Measurements from ENCODE around the gene TCERG1L. TPM values are rescaled to one million over a fixed set of nuclear protein-coding genes. Genes with fewer than 3 reads are reported as not detected.

The TCERG1L gene
- total RNA-seq, 1 experiment from 2014 or later = not detected

DNA sequence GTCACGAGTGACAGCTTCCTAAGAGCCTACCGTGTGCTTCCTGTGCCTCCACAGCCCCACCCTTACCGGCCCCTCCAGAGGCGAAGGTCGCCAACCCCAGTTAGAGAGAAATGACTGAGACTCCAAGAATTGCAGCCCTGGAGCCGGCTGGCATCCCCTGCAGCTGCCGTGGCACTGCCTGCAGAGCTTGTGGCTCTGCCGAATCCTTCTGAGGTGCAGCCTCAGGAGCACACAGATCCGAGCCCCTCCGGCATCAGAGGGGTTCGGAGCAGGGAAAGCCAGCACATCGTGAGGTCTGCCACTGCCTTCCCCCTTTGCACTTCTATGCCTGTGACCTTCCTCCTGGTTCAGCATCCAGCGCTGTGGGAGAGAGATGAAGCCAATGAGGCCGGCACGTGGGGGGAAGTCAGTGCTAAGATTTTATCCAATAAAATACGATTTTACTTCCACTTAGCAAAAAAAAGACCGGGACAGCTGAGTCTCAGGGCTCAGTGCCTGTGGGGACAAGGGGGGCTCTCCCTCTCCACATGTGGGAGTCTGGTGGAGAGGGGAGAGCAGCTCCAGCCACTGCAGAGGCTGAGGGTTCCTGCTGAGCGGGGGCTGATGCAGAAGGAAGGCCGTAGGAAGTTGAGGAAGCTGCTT, 80.1 kb downstream of the TCERG1L start:
- CTCF ChIA-PET = no interaction called here
- Mint-ChIP-seq H3K27me3 (ENCODE audit: unreplicated experiment) (no peaks in the 10 kb centered on the region), H3K9me3 (ENCODE audit: low read depth, unreplicated experiment) (peaks cover 3% of the 10 kb centered on the region), H3K27ac (ENCODE audit: unreplicated experiment) (no peak overlapping the region), H3K4me3 (ENCODE audit: low read depth, unreplicated experiment) (no peak overlapping the region), H3K4me1 (ENCODE audit: low read depth, unreplicated experiment) (no peaks in the 10 kb centered on the region), H3K36me3 (ENCODE audit: insufficient read depth, unreplicated experiment) (no peaks in the 10 kb centered on the region)
- TF ChIP-seq, protein P1, sequence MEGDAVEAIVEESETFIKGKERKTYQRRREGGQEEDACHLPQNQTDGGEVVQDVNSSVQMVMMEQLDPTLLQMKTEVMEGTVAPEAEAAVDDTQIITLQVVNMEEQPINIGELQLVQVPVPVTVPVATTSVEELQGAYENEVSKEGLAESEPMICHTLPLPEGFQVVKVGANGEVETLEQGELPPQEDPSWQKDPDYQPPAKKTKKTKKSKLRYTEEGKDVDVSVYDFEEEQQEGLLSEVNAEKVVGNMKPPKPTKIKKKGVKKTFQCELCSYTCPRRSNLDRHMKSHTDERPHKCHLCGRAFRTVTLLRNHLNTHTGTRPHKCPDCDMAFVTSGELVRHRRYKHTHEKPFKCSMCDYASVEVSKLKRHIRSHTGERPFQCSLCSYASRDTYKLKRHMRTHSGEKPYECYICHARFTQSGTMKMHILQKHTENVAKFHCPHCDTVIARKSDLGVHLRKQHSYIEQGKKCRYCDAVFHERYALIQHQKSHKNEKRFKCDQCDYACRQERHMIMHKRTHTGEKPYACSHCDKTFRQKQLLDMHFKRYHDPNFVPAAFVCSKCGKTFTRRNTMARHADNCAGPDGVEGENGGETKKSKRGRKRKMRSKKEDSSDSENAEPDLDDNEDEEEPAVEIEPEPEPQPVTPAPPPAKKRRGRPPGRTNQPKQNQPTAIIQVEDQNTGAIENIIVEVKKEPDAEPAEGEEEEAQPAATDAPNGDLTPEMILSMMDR (IDR thresholded peaks at IDR 0.05; ENCODE audit: unreplicated experiment) = no peak
- no TSS peak for BruUV-seq (replicated peaks)
- intact Hi-C loops (cut with micrococcal nuclease; ENCODE audit: unreplicated experiment) = no loop called here
- DNase-seq = no peak

DNA sequence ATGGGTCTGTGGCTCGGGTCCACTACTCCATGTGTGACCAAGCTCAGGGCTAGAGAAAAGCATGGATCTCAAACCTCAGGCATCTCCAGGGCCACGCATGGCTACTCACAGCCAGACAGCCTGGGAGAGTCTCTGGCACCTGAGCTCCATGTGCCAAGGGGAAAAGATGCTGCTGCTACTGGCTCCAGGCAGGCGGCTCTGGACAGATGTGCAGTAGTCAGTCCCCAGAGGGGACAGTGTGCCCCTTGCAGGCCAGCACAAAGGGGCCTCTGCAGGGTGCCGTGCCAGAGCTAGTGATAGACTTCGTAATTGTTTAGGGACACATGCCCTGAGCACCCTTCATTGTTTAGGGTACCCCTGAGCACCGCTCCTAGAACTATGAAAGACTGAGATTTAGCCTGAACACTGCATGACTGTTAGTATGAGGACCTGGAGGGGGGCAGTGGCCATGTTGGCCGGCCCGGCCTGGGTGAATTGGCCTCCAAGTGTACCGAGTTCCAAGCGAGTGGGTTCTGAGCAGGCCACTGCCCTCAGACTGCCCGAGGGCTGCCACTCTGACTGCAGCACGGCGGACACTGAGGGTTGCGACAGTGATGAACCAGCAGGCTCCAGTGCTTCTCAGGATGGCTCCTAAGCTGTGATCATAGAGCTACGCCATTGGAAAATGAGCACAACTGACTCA, 80.7 kb downstream of the TCERG1L start:
- Mint-ChIP-seq H3K9me3 (ENCODE audit: low read depth, unreplicated experiment) (peaks cover 3% of the 10 kb centered on the region), H3K4me1 (ENCODE audit: low read depth, unreplicated experiment) (no peaks in the 10 kb centered on the region), H3K36me3 (ENCODE audit: insufficient read depth, unreplicated experiment) (no peaks in the 10 kb centered on the region), H3K27me3 (ENCODE audit: unreplicated experiment) (no peaks in the 10 kb centered on the region), H3K4me3 (ENCODE audit: low read depth, unreplicated experiment) (no peak overlapping the region), H3K27ac (ENCODE audit: unreplicated experiment) (no peak overlapping the region)
- no peak for DNase-seq
- intact Hi-C loops (cut with micrococcal nuclease; ENCODE audit: unreplicated experiment) = no loop called here
- TF ChIP-seq, protein P1 (IDR thresholded peaks at IDR 0.05; ENCODE audit: unreplicated experiment) = no peak
- no TSS peak for BruUV-seq (replicated peaks)
- CTCF ChIA-PET = no interaction called here

DNA sequence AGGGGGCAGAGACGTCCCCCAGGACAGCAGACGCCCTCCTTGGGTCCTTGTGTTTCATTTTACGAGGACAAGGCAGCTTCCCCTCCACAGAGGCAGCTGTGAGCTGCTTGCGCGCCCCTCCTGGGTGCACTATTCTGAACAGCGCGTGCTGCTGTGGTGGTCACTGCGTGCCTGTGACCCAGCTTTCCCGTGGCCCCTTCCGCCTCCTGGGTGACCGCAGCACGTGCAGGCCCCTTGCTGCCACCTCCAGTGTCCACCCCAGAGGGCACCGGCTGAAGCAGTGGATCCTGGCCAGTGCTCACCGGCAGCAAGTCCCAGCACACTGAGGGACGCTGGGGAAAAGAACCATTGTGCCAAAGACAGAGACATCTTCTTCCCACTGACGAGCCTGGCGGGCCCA, 81.4 kb downstream of the TCERG1L start:
- TF ChIP-seq, protein P1 (IDR thresholded peaks at IDR 0.05; ENCODE audit: unreplicated experiment) = no peak
- H3K9me3 Mint-ChIP-seq (ENCODE audit: low read depth, unreplicated experiment) = peaks cover 3% of the 10 kb centered on the region
- H3K4me3 Mint-ChIP-seq (ENCODE audit: low read depth, unreplicated experiment) = no peak overlapping the region

DNA sequence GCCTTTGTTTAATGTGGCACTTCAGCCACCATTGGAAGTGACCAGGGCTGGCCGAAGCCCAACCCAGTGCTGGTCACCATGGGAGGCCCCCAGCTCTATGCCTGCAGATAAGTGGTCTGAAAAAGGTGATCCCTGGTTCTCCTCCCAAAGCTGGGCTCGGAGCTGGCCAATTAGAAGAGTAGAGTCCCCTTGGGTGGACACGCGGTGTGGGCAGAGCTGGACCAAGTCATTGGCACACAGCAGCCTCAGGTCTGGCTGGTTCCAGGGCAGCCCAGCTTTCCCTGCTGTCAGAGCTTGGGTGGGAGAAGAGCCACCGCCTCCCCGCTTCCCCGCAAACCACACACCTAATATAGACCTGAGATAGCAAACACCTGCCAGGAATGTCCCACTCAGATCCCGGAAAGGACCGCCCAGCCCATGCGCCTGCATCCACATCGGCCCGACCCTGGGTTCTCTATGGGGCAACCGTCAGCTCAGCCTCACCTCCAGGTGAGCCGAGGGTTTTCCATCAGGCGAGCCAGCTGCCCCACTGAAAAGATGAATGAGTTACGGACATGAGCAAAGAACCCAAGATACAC, 84.3 kb downstream of the TCERG1L start:
- no peaks in the 10 kb centered on the region for H3K27me3 Mint-ChIP-seq (ENCODE audit: unreplicated experiment)

More for the DNA sequence above, 81.4 kb downstream of the TCERG1L start:
- no peak for DNase-seq
- Mint-ChIP-seq H3K27ac (ENCODE audit: unreplicated experiment) (no peak overlapping the region), H3K4me1 (ENCODE audit: low read depth, unreplicated experiment) (no peaks in the 10 kb centered on the region), H3K36me3 (ENCODE audit: insufficient read depth, unreplicated experiment) (no peaks in the 10 kb centered on the region), H3K27me3 (ENCODE audit: unreplicated experiment) (no peaks in the 10 kb centered on the region)
- CTCF ChIA-PET = no interaction called here
- intact Hi-C loops (cut with micrococcal nuclease; ENCODE audit: unreplicated experiment) = no loop called here
- no TSS peak for BruUV-seq (replicated peaks)

More for the DNA sequence above, 84.3 kb downstream of the TCERG1L start:
- TF ChIP-seq, protein P1 (IDR thresholded peaks at IDR 0.05; ENCODE audit: unreplicated experiment) = no peak
- no TSS peak for BruUV-seq (replicated peaks)
- no peak overlapping the region for H3K27ac Mint-ChIP-seq (ENCODE audit: unreplicated experiment)
- H3K4me3 Mint-ChIP-seq (ENCODE audit: low read depth, unreplicated experiment) = no peak overlapping the region
- peaks cover 4% of the 10 kb centered on the region for H3K9me3 Mint-ChIP-seq (ENCODE audit: low read depth, unreplicated experiment)
- CTCF ChIA-PET = no interaction called here
- intact Hi-C loops (cut with micrococcal nuclease; ENCODE audit: unreplicated experiment) = no loop called here
- no peaks in the 10 kb centered on the region for H3K4me1 Mint-ChIP-seq (ENCODE audit: low read depth, unreplicated experiment)
- no peak for DNase-seq
- no peaks in the 10 kb centered on the region for H3K36me3 Mint-ChIP-seq (ENCODE audit: insufficient read depth, unreplicated experiment)

Measured in Calu3 (cell line).